Measurements from ENCODE around the gene MLLT3. TPM values are rescaled to one million over a fixed set of nuclear protein-coding genes. Genes with fewer than 3 reads are reported as not detected.

Gene MLLT3
- total RNA-seq, 2 experiments from 2014 or later = 53.4 to 57.5 TPM

DNA sequence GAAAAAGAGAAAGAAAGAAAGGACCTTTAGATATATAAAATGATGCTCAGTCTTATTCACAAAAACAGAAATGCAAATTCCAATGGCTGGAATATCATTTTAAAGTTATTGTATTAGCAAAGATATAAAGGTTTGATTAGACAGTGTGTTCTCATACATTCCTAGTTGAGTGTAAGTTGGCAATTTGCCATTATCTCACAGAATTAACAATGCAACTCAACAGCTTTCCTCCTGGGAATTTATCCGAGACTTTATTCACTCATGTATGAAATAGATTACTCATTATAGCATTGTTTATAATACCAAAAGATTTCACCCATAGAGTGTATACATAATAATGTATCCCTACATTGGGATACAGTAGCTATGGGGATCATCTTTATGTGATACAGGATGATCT is 27.1 kb upstream of the MLLT3 start:
- H3K4me3 Mint-ChIP-seq = no peak overlapping the region
- DNase-seq = no peak
- ChIA-PET CTCF (no interaction called here), POLR2A (interaction anchor here (1.3 kb wide), 2 partner anchors 34 to 35 kb away, joined by 3 read pairs; partner anchors contain the start of gene FOCAD)
- H3K4me1 Mint-ChIP-seq = no peaks in the 10 kb centered on the region
- H3K27ac Mint-ChIP-seq = no peak overlapping the region
- H3K36me3 Mint-ChIP-seq (ENCODE audit: low read depth) = no peaks in the 10 kb centered on the region
- no peaks in the 10 kb centered on the region for H3K9me3 Mint-ChIP-seq
- H3K27me3 Mint-ChIP-seq = peaks cover 6% of the 10 kb centered on the region

DNA sequence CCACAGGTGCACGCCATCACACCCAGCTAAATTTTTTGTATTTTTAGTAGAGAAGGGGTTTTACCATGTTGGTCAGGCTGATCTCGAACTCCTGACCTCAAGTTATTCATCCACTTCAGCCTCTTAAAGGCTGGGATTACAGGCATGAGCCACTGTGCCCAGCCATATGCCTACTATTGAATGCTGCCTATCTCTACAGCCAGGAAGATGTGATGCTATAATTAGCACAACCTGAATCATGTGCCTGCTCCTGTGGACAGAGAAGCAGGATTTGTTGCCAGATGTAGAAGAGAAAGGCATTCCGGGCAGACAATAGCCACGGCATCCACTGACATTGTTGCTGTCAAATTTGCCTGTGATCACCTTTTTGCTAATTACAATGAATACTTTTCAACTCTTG is 24.4 kb upstream of the MLLT3 start:
- Mint-ChIP-seq H3K27me3 (peaks cover 6% of the 10 kb centered on the region), H3K4me3 (no peak overlapping the region)
- CTCF ChIA-PET = no interaction called here

DNA sequence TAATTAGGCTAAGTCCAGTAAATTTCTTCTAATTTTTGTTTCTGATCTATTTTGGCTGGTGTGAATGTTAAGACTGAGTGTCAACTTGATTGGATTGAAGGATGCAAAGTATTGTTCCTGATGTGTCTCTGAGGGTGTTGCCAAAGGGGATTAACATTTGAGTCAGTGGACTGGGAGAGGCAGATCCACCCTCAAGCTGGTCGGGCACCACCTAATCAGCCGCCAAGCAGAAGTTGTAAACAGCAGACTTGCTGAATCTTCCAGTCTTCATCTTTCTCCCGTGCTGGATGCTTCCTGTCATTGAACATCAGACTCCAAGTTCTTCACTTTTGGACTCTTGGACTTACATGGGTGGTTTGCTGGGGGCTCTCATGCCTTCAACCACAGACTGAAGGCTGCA is 21.4 kb upstream of the MLLT3 start:
- Mint-ChIP-seq H3K4me3 (no peak overlapping the region), H3K36me3 (ENCODE audit: low read depth) (no peaks in the 10 kb centered on the region), H3K27me3 (peaks cover 5% of the 10 kb centered on the region), H3K27ac (no peak overlapping the region), H3K9me3 (no peaks in the 10 kb centered on the region), H3K4me1 (peaks cover 10% of the 10 kb centered on the region)
- CTCF ChIA-PET = no interaction called here
- no peak for DNase-seq
- POLR2A ChIA-PET = no interaction called here

More for the DNA sequence above, 24.4 kb upstream of the MLLT3 start:
- no peaks in the 10 kb centered on the region for H3K9me3 Mint-ChIP-seq
- POLR2A ChIA-PET = no interaction called here
- no peak for DNase-seq
- no peaks in the 10 kb centered on the region for H3K4me1 Mint-ChIP-seq
- H3K27ac Mint-ChIP-seq = no peak overlapping the region
- H3K36me3 Mint-ChIP-seq (ENCODE audit: low read depth) = no peaks in the 10 kb centered on the region

DNA sequence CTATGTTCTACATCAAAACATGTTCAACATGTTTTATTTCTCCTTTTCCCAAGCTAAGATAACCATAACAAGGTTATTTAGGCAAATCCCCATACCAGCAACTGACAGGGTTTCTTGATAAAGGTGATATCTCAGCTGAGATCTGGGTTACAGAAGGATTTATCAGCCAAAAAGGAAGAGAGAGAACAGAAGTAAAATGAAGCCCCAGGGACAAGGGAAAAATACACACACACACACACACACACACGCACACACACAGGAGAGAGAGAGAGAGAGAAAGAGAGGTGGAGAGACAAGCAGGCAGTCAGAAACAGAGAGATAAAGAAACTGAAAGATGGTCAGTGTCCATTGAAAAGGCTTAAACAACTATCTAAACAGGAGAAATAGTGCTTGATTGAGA is 19.7 kb upstream of the MLLT3 start:
- no peak overlapping the region for H3K4me3 Mint-ChIP-seq
- no peaks in the 10 kb centered on the region for H3K36me3 Mint-ChIP-seq (ENCODE audit: low read depth)
- H3K4me1 Mint-ChIP-seq = peaks cover 10% of the 10 kb centered on the region
- POLR2A ChIA-PET = no interaction called here
- H3K9me3 Mint-ChIP-seq = no peaks in the 10 kb centered on the region
- no peak overlapping the region for H3K27ac Mint-ChIP-seq
- CTCF ChIA-PET = no interaction called here
- peaks cover under 1% of the 10 kb centered on the region for H3K27me3 Mint-ChIP-seq
- no peak for DNase-seq

DNA sequence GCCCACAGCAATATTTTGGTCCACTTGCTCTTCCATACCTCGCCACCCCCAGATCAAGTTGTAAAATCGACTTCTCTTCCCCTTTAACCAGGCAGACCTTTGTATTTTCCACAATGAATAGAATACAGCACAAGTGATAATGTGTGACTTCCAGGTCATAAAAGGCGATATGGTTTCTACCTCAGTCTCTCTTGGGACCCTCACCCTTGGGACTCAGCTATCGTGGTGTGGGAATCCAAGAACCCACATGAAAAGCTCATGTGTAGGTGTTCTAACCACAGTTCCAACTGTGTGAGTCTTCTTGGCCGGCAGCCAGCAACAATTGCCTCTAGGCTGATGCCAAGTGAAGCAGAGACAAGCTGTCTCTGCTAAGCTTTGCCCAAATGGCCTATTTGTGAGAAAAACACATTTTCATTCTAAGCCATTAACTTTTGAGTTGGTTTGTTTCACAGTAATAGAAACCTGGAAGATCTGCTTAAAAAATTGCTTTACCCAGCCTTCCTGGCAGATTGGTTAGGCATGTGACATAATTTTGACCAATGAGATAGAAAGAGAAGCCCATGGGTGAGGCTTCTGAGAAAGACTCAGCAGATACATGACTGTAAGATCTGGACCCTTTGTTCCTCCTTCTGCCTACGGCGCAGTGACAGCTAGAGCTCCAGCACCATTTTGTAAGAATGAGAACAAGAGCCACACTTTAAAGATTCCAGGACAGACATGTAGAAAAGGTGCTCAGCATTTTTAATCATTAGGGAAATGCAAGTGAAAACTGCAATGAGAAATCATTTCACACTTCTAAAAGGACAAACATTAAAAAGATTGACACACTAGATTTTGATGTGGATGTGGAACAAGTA is 18.3 kb upstream of the MLLT3 start:
- POLR2A ChIA-PET = interaction anchor here (1.2 kb wide), 1 partner anchor 18 kb away, joined by 4 read pairs; the partner anchor contains the start of gene MLLT3
- Mint-ChIP-seq H3K4me3 (no peak overlapping the region), H3K4me1 (peaks cover 10% of the 10 kb centered on the region), H3K27ac (no peak overlapping the region), H3K27me3 (no peaks in the 10 kb centered on the region), H3K36me3 (ENCODE audit: low read depth) (no peaks in the 10 kb centered on the region), H3K9me3 (no peaks in the 10 kb centered on the region)
- peak; percentile 44 for DNase-seq
- CTCF ChIA-PET = interaction anchor here (1.0 kb wide), 1 partner anchor 244 kb away, joined by 3 read pairs; no protein-coding TSS in a partner anchor

DNA sequence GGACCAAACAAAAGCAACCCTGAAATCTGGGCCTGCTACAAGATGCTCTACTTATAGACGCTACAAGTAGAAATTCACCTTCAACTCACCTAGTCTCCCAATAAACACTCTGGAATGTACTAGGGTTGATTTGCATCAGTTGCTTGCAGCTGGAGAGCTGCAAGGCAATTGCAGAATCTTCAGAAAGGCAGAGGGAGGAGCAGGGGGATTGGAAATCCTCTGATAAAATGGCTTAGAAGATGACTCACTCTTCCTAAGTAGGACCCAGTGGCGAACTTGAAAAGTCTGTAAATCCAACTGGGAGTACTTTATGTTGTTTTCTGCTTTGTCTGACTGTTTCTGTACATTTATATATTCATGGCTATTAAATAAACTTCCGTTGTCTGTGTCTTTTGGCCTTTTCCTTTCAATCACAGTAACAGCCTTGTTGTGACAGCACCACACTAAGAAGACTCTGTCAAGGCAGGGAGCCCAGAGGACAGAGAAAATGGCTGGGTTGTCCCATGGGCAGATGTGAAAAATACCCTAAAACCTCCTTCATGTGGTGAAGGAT is 14.7 kb upstream of the MLLT3 start:
- H3K27ac Mint-ChIP-seq = no peak overlapping the region
- DNase-seq = no peak
- ChIA-PET POLR2A (no interaction called here), CTCF (interaction anchor here (0.8 kb wide), 1 partner anchor 194 kb away, joined by 3 read pairs; no protein-coding TSS in a partner anchor)
- peaks cover 10% of the 10 kb centered on the region for H3K27me3 Mint-ChIP-seq
- no peak overlapping the region for H3K4me3 Mint-ChIP-seq
- H3K4me1 Mint-ChIP-seq = peaks cover 10% of the 10 kb centered on the region
- no peaks in the 10 kb centered on the region for H3K36me3 Mint-ChIP-seq (ENCODE audit: low read depth)
- no peaks in the 10 kb centered on the region for H3K9me3 Mint-ChIP-seq

DNA sequence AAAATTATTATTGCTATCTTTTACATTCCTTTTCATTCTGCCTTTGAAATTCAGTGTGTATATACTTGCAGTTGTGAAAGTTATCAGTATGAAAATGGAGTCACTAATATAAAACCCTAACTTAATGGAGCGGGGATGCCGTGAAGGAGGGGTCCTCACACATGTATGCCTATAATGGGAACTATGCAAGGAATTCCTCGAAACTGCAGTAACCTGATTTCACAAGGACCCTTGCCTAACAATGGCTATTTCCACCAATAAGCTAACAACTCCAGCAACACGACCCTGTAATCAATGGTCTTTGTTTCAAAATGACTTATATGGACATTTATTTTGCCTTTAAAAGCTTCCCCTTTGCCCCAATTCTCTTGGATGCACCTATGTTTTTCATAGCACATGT is 12.6 kb upstream of the MLLT3 start:
- Mint-ChIP-seq H3K4me3 (no peak overlapping the region), H3K9me3 (no peaks in the 10 kb centered on the region), H3K27me3 (peaks cover 24% of the 10 kb centered on the region), H3K27ac (no peak overlapping the region), H3K4me1 (peaks cover 1% of the 10 kb centered on the region), H3K36me3 (ENCODE audit: low read depth) (no peaks in the 10 kb centered on the region)
- ChIA-PET CTCF (interaction anchor here (0.8 kb wide), 1 partner anchor 9 kb away, joined by 3 read pairs; no protein-coding TSS in a partner anchor), POLR2A (no interaction called here)
- DNase-seq = no peak

DNA sequence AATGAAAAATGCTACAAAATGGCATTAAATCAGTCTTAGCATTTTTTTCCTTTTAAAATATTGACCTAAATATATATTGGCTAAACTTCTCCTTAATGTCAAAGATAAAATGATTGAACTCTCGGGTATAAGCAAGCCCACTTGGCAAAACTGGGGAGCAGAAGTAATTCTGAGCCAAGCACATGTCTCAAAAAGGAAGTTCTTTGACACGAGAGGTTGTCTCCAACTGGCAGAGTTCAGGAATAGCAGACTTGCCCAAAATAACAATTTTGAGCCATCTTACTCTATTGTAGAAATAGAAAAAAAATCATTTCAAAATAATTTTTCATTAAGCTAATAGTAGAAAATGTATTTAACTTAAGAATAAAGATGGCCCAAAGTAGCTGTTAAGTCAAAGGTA is 10.4 kb upstream of the MLLT3 start:
- POLR2A ChIA-PET = no interaction called here
- DNase-seq = no peak
- CTCF ChIA-PET = no interaction called here

DNA sequence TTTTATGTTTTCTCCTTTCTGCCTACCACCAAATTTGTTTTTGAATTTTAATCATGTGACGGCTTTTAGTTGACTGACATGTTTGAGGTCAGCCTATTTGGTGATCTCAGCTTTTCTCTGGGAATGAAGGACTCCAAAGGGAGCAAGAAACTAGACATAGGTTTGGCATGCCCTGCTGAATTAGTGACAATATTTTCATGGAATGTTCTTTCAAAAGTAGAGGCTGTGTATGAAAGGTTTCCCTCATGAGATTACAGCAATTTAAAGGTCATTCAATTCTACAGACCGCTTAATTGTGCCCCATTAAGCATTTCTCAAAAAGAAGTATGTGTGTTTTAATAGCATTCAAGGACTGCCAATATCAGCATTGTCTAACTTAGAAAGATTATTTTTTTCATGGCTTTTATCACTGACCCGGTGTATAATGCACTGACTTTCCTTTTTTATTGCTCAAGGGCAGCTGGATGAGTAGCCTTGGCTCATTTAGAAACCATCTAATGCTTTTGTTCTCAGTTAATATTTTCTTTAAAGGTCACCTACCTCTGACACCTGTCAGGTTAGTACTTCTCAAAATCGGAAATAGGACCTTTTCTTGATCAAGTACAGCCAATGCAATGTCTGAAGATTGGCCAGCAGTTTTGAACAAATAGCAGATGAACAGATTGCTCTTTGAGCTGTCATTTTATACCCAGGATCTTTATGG is 8.1 kb upstream of the MLLT3 start:
- H3K27ac Mint-ChIP-seq = no peak overlapping the region
- no peaks in the 10 kb centered on the region for H3K9me3 Mint-ChIP-seq

More for the DNA sequence above, 10.4 kb upstream of the MLLT3 start:
- Mint-ChIP-seq H3K4me1 (no peaks in the 10 kb centered on the region), H3K27ac (no peak overlapping the region), H3K36me3 (ENCODE audit: low read depth) (no peaks in the 10 kb centered on the region), H3K9me3 (no peaks in the 10 kb centered on the region), H3K4me3 (no peak overlapping the region), H3K27me3 (peaks cover 24% of the 10 kb centered on the region)

DNA sequence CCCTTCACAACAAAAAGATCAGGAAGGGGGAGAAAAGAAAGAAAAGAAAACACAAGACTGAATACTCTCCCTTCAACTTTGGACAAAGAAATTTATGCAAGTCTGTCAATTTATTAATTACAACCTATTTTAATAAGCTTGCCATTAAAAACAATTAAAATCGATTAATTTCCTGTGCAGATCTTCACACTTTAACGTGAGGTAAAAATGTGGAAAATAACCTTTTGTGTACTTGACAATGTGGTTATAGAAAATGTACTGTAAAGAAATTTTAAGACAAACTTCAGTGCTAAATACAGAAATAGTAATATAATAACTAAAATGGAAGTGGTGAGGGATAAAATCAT is 2.7 kb upstream of the MLLT3 start:
- no peak for DNase-seq
- POLR2A ChIA-PET = interaction anchor here (0.6 to 4.2 kb wide), 7 partner anchors 33 to 486 kb away, joined by 3 to 92 read pairs (median 3); partner anchors contain the start of genes FOCAD and HACD4
- CTCF ChIA-PET = interaction anchor here (0.6 to 2.5 kb wide), 27 partner anchors 10 to 1107 kb away, joined by 3 to 44 read pairs (median 3); partner anchors contain the start of gene FOCAD
- H3K36me3 Mint-ChIP-seq (ENCODE audit: low read depth) = peaks cover 11% of the 10 kb centered on the region
- no peak overlapping the region for H3K27ac Mint-ChIP-seq
- H3K4me3 Mint-ChIP-seq = peak overlapping the region; percentile 91
- H3K4me1 Mint-ChIP-seq = peaks cover 19% of the 10 kb centered on the region
- no peaks in the 10 kb centered on the region for H3K9me3 Mint-ChIP-seq
- no peaks in the 10 kb centered on the region for H3K27me3 Mint-ChIP-seq

More for the DNA sequence above, 8.1 kb upstream of the MLLT3 start:
- peaks cover 24% of the 10 kb centered on the region for H3K27me3 Mint-ChIP-seq
- H3K36me3 Mint-ChIP-seq (ENCODE audit: low read depth) = no peaks in the 10 kb centered on the region
- H3K4me3 Mint-ChIP-seq = no peak overlapping the region
- ChIA-PET CTCF (interaction anchor here (0.9 to 1.4 kb wide), 2 partner anchors 311 kb away, joined by 3 to 5 read pairs; no protein-coding TSS in a partner anchor), POLR2A (no interaction called here)
- no peak for DNase-seq
- H3K4me1 Mint-ChIP-seq = no peaks in the 10 kb centered on the region

DNA sequence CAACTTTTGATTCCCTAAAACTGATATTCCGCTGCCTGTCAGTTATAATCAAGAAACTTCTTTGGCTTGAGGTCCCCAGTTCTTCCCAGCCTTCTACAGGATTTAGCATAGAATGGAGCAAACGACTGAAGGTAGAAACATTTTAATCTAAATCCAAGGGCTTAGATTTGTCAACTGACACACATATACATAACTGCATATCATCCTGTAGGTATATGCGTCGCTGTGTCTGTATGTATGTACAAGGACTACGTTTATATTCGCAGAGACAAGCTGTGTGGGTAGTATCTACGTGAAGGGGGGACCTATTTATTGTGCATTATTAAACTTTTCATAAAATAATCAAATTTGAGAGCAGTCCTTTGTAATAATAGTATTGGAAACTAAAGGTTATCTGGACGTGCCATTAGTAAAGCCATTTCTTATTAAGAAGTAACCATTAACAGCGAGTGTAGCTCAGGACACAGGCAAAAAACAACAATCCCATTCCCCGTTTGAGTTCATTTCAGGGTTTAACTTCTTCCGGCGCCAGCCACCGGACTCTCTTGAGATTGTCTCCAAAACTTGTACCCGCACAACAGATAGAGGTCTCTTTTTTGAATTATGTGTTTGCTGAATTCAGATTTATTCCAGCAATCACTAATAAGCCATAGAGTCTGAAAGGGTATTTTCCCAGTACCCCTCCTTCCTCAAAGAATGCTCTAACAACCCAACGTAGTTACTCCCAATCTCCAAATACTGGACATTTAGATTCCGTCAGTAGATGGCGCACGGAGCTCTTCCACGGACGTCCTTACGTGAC is 2.1 kb upstream of the MLLT3 start:
- H3K27ac Mint-ChIP-seq = peak overlapping the region; percentile 92
- H3K27me3 Mint-ChIP-seq = no peaks in the 10 kb centered on the region
- POLR2A ChIA-PET = interaction anchor here (0.6 to 4.2 kb wide), 8 partner anchors 34 to 486 kb away, joined by 3 to 92 read pairs (median 3); partner anchors contain the start of gene FOCAD
- peaks cover 25% of the 10 kb centered on the region for H3K4me1 Mint-ChIP-seq
- no peaks in the 10 kb centered on the region for H3K9me3 Mint-ChIP-seq
- CTCF ChIA-PET = interaction anchor here (0.5 to 2.5 kb wide), 29 partner anchors 9 to 1106 kb away, joined by 3 to 44 read pairs (median 3); partner anchors contain the start of gene FOCAD
- H3K4me3 Mint-ChIP-seq = peak overlapping the region; percentile 91
- H3K36me3 Mint-ChIP-seq (ENCODE audit: low read depth) = peaks cover 16% of the 10 kb centered on the region
- DNase-seq = peak; percentile 42

DNA sequence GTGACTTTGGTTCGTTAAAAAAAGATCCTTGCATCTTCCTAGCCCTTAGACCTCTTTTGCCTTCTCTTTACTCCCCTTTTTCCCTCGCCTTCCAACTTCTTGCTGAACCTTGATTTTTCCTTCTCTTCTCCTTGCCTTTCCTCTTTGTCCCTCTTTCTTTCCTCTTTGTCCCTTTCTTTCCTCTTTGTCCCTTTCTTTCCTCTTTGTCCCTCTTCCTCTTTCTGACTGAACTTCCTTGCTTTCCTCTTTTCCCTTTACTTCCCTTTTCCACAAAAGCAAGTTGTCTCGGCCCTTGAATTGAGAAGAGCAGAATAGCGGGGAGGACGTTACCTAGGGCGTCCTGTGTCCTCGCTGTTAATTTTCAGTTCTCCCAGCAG is 1.4 kb upstream of the MLLT3 start:
- POLR2A ChIA-PET = interaction anchor here (1.1 to 4.2 kb wide), 3 partner anchors 34 to 266 kb away, joined by 3 to 92 read pairs (median 19); partner anchors contain the start of gene FOCAD
- Mint-ChIP-seq H3K27me3 (no peaks in the 10 kb centered on the region), H3K9me3 (no peaks in the 10 kb centered on the region), H3K4me1 (peaks cover 32% of the 10 kb centered on the region), H3K27ac (peak overlapping the region; percentile 92), H3K36me3 (ENCODE audit: low read depth) (peaks cover 23% of the 10 kb centered on the region), H3K4me3 (peak overlapping the region; percentile 91)
- no peak for DNase-seq
- CTCF ChIA-PET = interaction anchor here (1.1 to 2.8 kb wide), 4 partner anchors 65 to 487 kb away, joined by 3 to 44 read pairs (median 10); no protein-coding TSS in a partner anchor

All from activated CD4-positive, alpha-beta memory T cell treated with anti-CD3 and anti-CD28 coated beads, Interleukin-2, amount 10 ng/mL, durations not matched to agents 7 days and 5 days (primary cell).